Breast epithelium (tissue), 3 donors: Measurements from ENCODE around the gene NEBL.

ENCODE experiments used
- POLR2A ChIP-seq: fragments of 450-650 bp; IDR thresholded peaks from one replicate; pipeline ENCODE4 v1.6.1; 2016; ENCODE audit warnings: antibody characterized with exemption, mild to moderate bottlenecking, moderate library complexity
- POLR2AphosphoS5 ChIP-seq, 3 donors: sonication (generic); formaldehyde crosslinking; IDR thresholded peaks; one replicate each; pipeline ENCODE4 v1.6.1; 2017; ENCODE audit warnings: antibody characterized with exemption in 3 of 3
- TF ChIP-seq, protein P1 (sequence below), 3 donors: fragments of 450-650 bp; IDR thresholded peaks; one replicate each; pipeline ENCODE4 v1.5.1; 2016 to 2017; ENCODE audit warnings: antibody characterized with exemption in 3 of 3, mild to moderate bottlenecking in 3 of 3, moderate library complexity in 3 of 3

- TF ChIP-seq, protein P1, sequence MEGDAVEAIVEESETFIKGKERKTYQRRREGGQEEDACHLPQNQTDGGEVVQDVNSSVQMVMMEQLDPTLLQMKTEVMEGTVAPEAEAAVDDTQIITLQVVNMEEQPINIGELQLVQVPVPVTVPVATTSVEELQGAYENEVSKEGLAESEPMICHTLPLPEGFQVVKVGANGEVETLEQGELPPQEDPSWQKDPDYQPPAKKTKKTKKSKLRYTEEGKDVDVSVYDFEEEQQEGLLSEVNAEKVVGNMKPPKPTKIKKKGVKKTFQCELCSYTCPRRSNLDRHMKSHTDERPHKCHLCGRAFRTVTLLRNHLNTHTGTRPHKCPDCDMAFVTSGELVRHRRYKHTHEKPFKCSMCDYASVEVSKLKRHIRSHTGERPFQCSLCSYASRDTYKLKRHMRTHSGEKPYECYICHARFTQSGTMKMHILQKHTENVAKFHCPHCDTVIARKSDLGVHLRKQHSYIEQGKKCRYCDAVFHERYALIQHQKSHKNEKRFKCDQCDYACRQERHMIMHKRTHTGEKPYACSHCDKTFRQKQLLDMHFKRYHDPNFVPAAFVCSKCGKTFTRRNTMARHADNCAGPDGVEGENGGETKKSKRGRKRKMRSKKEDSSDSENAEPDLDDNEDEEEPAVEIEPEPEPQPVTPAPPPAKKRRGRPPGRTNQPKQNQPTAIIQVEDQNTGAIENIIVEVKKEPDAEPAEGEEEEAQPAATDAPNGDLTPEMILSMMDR (IDR thresholded peaks at IDR 0.05), result no peak
- TF ChIP-seq POLR2A (no peak), POLR2AphosphoS5 (IDR thresholded peaks at IDR 0.05) (no peak)
Measured at GRCh38 chr10:20737107-20737506, 160.0 kb downstream of the NEBL start.
